Caco-2 (cell line): Measurements from ENCODE around the gene ATP5MK. TPM values are rescaled to one million over a fixed set of nuclear protein-coding genes. Genes with fewer than 3 reads are reported as not detected.

ENCODE experiments used
- BruUV-seq: library from RNA; stranded (reverse); fragments of 400-500 nt; replicated peaks from 2 replicates; lab custom pipeline; 2021; lab: Mats Ljungman, UMichigan
- CTCF ChIA-PET: fragments of 300-600 bp; sonication (Branson Sonifier 250); formaldehyde crosslinking; loops from one replicate; lab custom pipeline; 2022; ENCODE audit warnings: antibody characterized with exemption; lab: Charles Lee
- POLR2A ChIA-PET: fragments of 300-600 bp; sonication (Branson Sonifier 250); formaldehyde crosslinking; loops from one replicate; lab custom pipeline; 2022; ENCODE audit warnings: antibody characterized with exemption; lab: Charles Lee
- DNase-seq, 2 experiments: peaks; one replicate each; pipeline versions ENCODE4 v3.0.0 to v3.0.0-alpha.2; 2020 to 2022
- H3K27me3 ChIP-seq: replicated peaks from 2 replicates; pipeline ENCODE4 v1.6.0; 2011; ENCODE audit warnings: low read length; ENCODE audit not compliant: control insufficient read depth, insufficient read depth
- H3K36me3 ChIP-seq: 2 replicates; pipeline ENCODE4 v1.5.1; 2011; ENCODE audit warnings: low read length; ENCODE audit not compliant: control insufficient read depth, insufficient read depth
- H3K4me1 ChIP-seq: fragments of 250-450 bp; sonication (Bioruptor Pico); 2 replicates; pipeline ENCODE4 v1.5.1; 2020; ENCODE audit warnings: mild to moderate bottlenecking
- H3K4me3 ChIP-seq: 2 replicates; pipeline ENCODE4 v1.5.1; 2011; ENCODE audit warnings: low read depth, mild to moderate bottlenecking, control low read depth, low read length
- H3K9me3 ChIP-seq: fragments of 250-450 bp; sonication (Bioruptor Pico); 2 replicates; pipeline ENCODE4 v1.5.1; 2020; ENCODE audit warnings: mild to moderate bottlenecking, moderate library complexity
- H3K27ac Mint-ChIP-seq: one replicate; pipeline ENCODE4 v1.8.0; 2022; ENCODE audit warnings: mixed read lengths; ENCODE audit not compliant: unreplicated experiment
- H3K27me3 Mint-ChIP-seq: one replicate; pipeline ENCODE4 v1.8.0; 2022; ENCODE audit warnings: mixed read lengths; ENCODE audit not compliant: insufficient read depth, unreplicated experiment
- H3K36me3 Mint-ChIP-seq: one replicate; pipeline ENCODE4 v1.8.0; 2022; ENCODE audit warnings: mild to moderate bottlenecking, mixed read lengths; ENCODE audit not compliant: insufficient read depth, unreplicated experiment
- H3K4me1 Mint-ChIP-seq: one replicate; pipeline ENCODE4 v1.8.0; 2022; ENCODE audit warnings: low read depth, mixed read lengths; ENCODE audit not compliant: unreplicated experiment
- H3K4me3 Mint-ChIP-seq: one replicate; pipeline ENCODE4 v1.8.0; 2022; ENCODE audit warnings: mild to moderate bottlenecking, moderate library complexity, mixed read lengths; ENCODE audit not compliant: unreplicated experiment
- H3K9me3 Mint-ChIP-seq: one replicate; pipeline ENCODE4 v1.8.0; 2022; ENCODE audit warnings: mixed read lengths; ENCODE audit not compliant: unreplicated experiment
- CTCF ChIP-seq, 2 experiments: fragments of 200-600 bp in 1 of 2; IDR thresholded peaks; 1 replicate in 1 of 2; 2 replicates in 1 of 2; pipeline versions ENCODE4 v1.5.1 to v1.8.0; 2011 to 2022; ENCODE audit warnings: antibody characterized with exemption in 1 of 2, control low read depth in 1 of 2, inconsistent platforms in 1 of 2, low read depth in 1 of 2, low read length in 1 of 2, mild to moderate bottlenecking in 1 of 2, moderate library complexity in 1 of 2; ENCODE audit not compliant: insufficient read depth in 1 of 2, severe bottlenecking in 1 of 2, unreplicated experiment in 1 of 2
- intact Hi-C: fragments of 100-400 bp; cut with micrococcal nuclease; formaldehyde crosslinking; loops from one replicate; pipeline ENCODE4 v1.10.0; 2022; ENCODE audit not compliant: unreplicated experiment
- microRNA-seq: library from miRNA; unstranded; fragments of <30 nt; microRNA quantifications from one replicate; pipeline ENCODE4 v1.2.0, GENCODE V29; 2022
- total RNA-seq: library from RNA; stranded (reverse); gene quantifications from 2 replicates; pipeline ENCODE4 v1.2.3, GENCODE V29; 2022

Gene ATP5MK
- total RNA-seq, 1 experiment from 2014 or later = 340 TPM

- Mint-ChIP-seq H3K27me3 (no peaks in the 10 kb centered on the region), H3K36me3 (peaks cover 13% of the 10 kb centered on the region), H3K4me1 (no peaks in the 10 kb centered on the region), H3K9me3 (no peaks in the 10 kb centered on the region), H3K27ac (peak within 1 kb of the TSS; percentile 76), H3K4me3 (peak within 1 kb of the TSS; percentile 79)
- ChIA-PET CTCF (no interaction called here), POLR2A (interaction anchor here (0.6 to 1.7 kb wide), 2 partner anchors 17 to 30 kb away, joined by 4 to 10 read pairs; partner anchors contain the start of gene TAF5)
- peak within 1 kb of the TSS; percentile 79 for H3K4me3 ChIP-seq
- peak; percentile 84 to 93 for DNase-seq
- H3K4me1 ChIP-seq = no peaks in the 10 kb centered on the region
- H3K9me3 ChIP-seq = no peaks in the 10 kb centered on the region
- TF ChIP-seq CTCF (IDR thresholded peaks at IDR 0.05; ENCODE audit: insufficient read depth in 1 of 2, low read depth in 1 of 2, low read length in 1 of 2, severe bottlenecking in 1 of 2, unreplicated experiment in 1 of 2) = peak in 1 of 2 experiments; percentile 7
- no peaks in the 10 kb centered on the region for H3K27me3 ChIP-seq
- TSS peak; percentile 32 for BruUV-seq
- no peaks in the 10 kb centered on the region; the same call in 1 of the 2 replicates for H3K36me3 ChIP-seq
- intact Hi-C loops = loop anchor here (1.0 to 2.0 kb wide), 2 partner anchors 10 to 18 kb away; no protein-coding TSS in a partner anchor
These were observed 45.6 kb downstream of the ATP5MK start, which contains the start of gene PCGF6 for GRCh38 chr10:103350517-103351260. PCGF6 (minus strand) TSS chr10:103351140; CDS start chr10:103351066, 74 bp downstream.

- no peak for TF ChIP-seq CTCF (IDR thresholded peaks at IDR 0.05; ENCODE audit: insufficient read depth in 1 of 2, low read depth in 1 of 2, low read length in 1 of 2, severe bottlenecking in 1 of 2, unreplicated experiment in 1 of 2)
- H3K9me3 ChIP-seq = no peaks in the 10 kb centered on the region
- H3K27me3 ChIP-seq = no peaks in the 10 kb centered on the region
- peak overlapping the region; percentile 79 for H3K4me3 ChIP-seq
- no TSS peak for BruUV-seq
- H3K4me3 Mint-ChIP-seq = peak overlapping the region; percentile 79
- CTCF ChIA-PET = no interaction called here
- no peak for DNase-seq
- no peaks in the 10 kb centered on the region for H3K9me3 Mint-ChIP-seq
- intact Hi-C loops = loop anchor here (2.0 kb wide), 1 partner anchor 19 kb away; no protein-coding TSS in a partner anchor
- H3K27me3 Mint-ChIP-seq = no peaks in the 10 kb centered on the region
- peaks cover 17% of the 10 kb centered on the region for H3K36me3 Mint-ChIP-seq
- no peaks in the 10 kb centered on the region for H3K4me1 Mint-ChIP-seq
- POLR2A ChIA-PET = interaction anchor here (1.7 kb wide), 1 partner anchor 18 kb away, joined by 10 read pairs; the partner anchor contains the start of gene TAF5
- no peaks in the 10 kb centered on the region for H3K4me1 ChIP-seq
- peaks cover 1% of the 10 kb centered on the region; the same call in 1 of the 2 replicates for H3K36me3 ChIP-seq
- peak overlapping the region; percentile 76 for H3K27ac Mint-ChIP-seq
These were observed 46.1 kb downstream of the ATP5MK start for GRCh38 chr10:103350175-103350516.

Small RNAs within 50 kb of the gene (microRNA-seq; reads per million reads assigned to microRNA genes)
- 6,111 reads per million, percentile 96 among the genes with 10 or more reads in this experiment for gene MIR1307

Other genes with a start within 250 kb of the ATP5MK start
- gene NT5C2, start 203.2 kb downstream of the ATP5MK start, total RNA-seq = 91.2 and 92.2 TPM in 2 replicates
- gene RPEL1, start 150.6 kb downstream of the ATP5MK start, total RNA-seq = 0.21 TPM in 1 of 2 replicates, not detected in the other
- 0.51 and 0.52 TPM in 2 replicates for gene INA, start 119.3 kb downstream of the ATP5MK start, total RNA-seq
- gene PCGF6, start 45.3 kb downstream of the ATP5MK start, total RNA-seq = 20.4 and 21.6 TPM in 2 replicates
- 6.3 and 6.8 TPM in 2 replicates for gene TAF5, start 28.5 kb downstream of the ATP5MK start, total RNA-seq
- gene PDCD11, start 151 bp upstream of the ATP5MK start, total RNA-seq = 55.3 and 62.8 TPM in 2 replicates
- 0.52 and 0.58 TPM in 2 replicates for gene CALHM2, start 55.9 kb upstream of the ATP5MK start, total RNA-seq
- not detected in 2 replicates for gene CALHM1, start 62.4 kb upstream of the ATP5MK start, total RNA-seq
- gene CALHM3, start 82.8 kb upstream of the ATP5MK start, total RNA-seq = 0.18 TPM in 1 of 2 replicates, not detected in the other
- 0.84 and 0.91 TPM in 2 replicates for gene NEURL1, start 97.2 kb upstream of the ATP5MK start, total RNA-seq